ENCODE results near the gene CCL25. TPM values are rescaled to one million over a fixed set of nuclear protein-coding genes. Genes with fewer than 3 reads are reported as not detected.

The CCL25 gene
- not detected in 2 replicates for total RNA-seq

- FAIRE-seq (no peak), DNase-seq (ENCODE audit: low read depth) (no peak)
- Histone ChIP-seq H3K27me3 (ENCODE audit: control insufficient read depth, insufficient read depth, low read length) (no peaks in the 10 kb centered on the region), H3K36me3 (ENCODE audit: control insufficient read depth, insufficient read depth, low read length) (no peaks in the 10 kb centered on the region), H3K4me3 (ENCODE audit: low read depth, low read length) (no peak within 1 kb of the TSS)
- no peak for TF ChIP-seq CTCF (IDR thresholded peaks at IDR 0.05; ENCODE audit: insufficient read depth, low read length, severe bottlenecking)
These were observed at the start of gene CCL25 for GRCh38 chr19:8052464-8052859. TSS of gene CCL25 (plus strand) at chr19:8052760. CDS start at chr19:8053050, 290 bp downstream.

GRCh38 chr19:8004001-8004400 is 48.6 kb upstream of the CCL25 start:
- H3K36me3 ChIP-seq (ENCODE audit: control insufficient read depth, insufficient read depth, low read length), result peaks cover 1% of the 10 kb centered on the region
- H3K27me3 ChIP-seq (ENCODE audit: control insufficient read depth, insufficient read depth, low read length), result no peaks in the 10 kb centered on the region
- TF ChIP-seq CTCF (IDR thresholded peaks at IDR 0.05; ENCODE audit: insufficient read depth, low read length, severe bottlenecking), result no peak
- H3K4me3 ChIP-seq (ENCODE audit: low read depth, low read length), result no peak overlapping the region
- FAIRE-seq (no peak), DNase-seq (ENCODE audit: low read depth) (no peak)

GRCh38 chr19:8004723-8005513 is 47.6 kb upstream of the CCL25 start:
- TF ChIP-seq CTCF (IDR thresholded peaks at IDR 0.05; ENCODE audit: insufficient read depth, low read length, severe bottlenecking), result no peak
- Histone ChIP-seq H3K36me3 (ENCODE audit: control insufficient read depth, insufficient read depth, low read length) (no peaks in the 10 kb centered on the region), H3K4me3 (ENCODE audit: low read depth, low read length) (peak overlapping the region; percentile 58), H3K27me3 (ENCODE audit: control insufficient read depth, insufficient read depth, low read length) (no peaks in the 10 kb centered on the region)
- DNase-seq (ENCODE audit: low read depth), result no peak
- no peak for FAIRE-seq

- Histone ChIP-seq H3K27me3 (ENCODE audit: control insufficient read depth, insufficient read depth, low read length) (no peaks in the 10 kb centered on the region), H3K36me3 (ENCODE audit: control insufficient read depth, insufficient read depth, low read length) (no peaks in the 10 kb centered on the region), H3K4me3 (ENCODE audit: low read depth, low read length) (peak within 1 kb of the TSS; percentile 72)
- DNase-seq (ENCODE audit: low read depth), result peak; percentile 66
- no peak for TF ChIP-seq CTCF (IDR thresholded peaks at IDR 0.05; ENCODE audit: insufficient read depth, low read length, severe bottlenecking)
- no peak for FAIRE-seq
These were observed 46.9 kb upstream of the CCL25 start, which contains the start of gene ELAVL1 for GRCh38 chr19:8005534-8006256. TSS of gene ELAVL1 (minus strand) at chr19:8005641. CDS start at chr19:7991815, 13,826 bp downstream.

GRCh38 chr19:8017808-8018207 is 34.8 kb upstream of the CCL25 start:
- no peak for TF ChIP-seq CTCF (IDR thresholded peaks at IDR 0.05; ENCODE audit: insufficient read depth, low read length, severe bottlenecking)
- no peaks in the 10 kb centered on the region for H3K27me3 ChIP-seq (ENCODE audit: control insufficient read depth, insufficient read depth, low read length)
- H3K4me3 ChIP-seq (ENCODE audit: low read depth, low read length), result no peak overlapping the region
- DNase-seq (ENCODE audit: low read depth), result no peak
- FAIRE-seq, result no peak
- no peaks in the 10 kb centered on the region for H3K36me3 ChIP-seq (ENCODE audit: control insufficient read depth, insufficient read depth, low read length)

Measured in bronchial epithelial cell (primary cell).